Measurements from ENCODE around the gene SRGAP3.

- TF ChIP-seq, protein P1, sequence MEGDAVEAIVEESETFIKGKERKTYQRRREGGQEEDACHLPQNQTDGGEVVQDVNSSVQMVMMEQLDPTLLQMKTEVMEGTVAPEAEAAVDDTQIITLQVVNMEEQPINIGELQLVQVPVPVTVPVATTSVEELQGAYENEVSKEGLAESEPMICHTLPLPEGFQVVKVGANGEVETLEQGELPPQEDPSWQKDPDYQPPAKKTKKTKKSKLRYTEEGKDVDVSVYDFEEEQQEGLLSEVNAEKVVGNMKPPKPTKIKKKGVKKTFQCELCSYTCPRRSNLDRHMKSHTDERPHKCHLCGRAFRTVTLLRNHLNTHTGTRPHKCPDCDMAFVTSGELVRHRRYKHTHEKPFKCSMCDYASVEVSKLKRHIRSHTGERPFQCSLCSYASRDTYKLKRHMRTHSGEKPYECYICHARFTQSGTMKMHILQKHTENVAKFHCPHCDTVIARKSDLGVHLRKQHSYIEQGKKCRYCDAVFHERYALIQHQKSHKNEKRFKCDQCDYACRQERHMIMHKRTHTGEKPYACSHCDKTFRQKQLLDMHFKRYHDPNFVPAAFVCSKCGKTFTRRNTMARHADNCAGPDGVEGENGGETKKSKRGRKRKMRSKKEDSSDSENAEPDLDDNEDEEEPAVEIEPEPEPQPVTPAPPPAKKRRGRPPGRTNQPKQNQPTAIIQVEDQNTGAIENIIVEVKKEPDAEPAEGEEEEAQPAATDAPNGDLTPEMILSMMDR (IDR thresholded peaks at IDR 0.05; ENCODE audit: insufficient read depth, low read depth, low read length), result no peak
- TF ChIP-seq EZH2 (IDR thresholded peaks at IDR 0.05; ENCODE audit: insufficient read depth, low read length), result no peak
These were observed 286.2 kb downstream of the SRGAP3 start, which contains the start of gene RAD18 for GRCh38 chr3:8963137-8963853.
